Lung (tissue), 12 donors: ENCODE data around the gene L3MBTL4. TPM values are rescaled to one million over a fixed set of nuclear protein-coding genes. Genes with fewer than 3 reads are reported as not detected.

Experiments used
- ATAC-seq: fragments of 200-7000 bp; cut with Tn5 transposase; one replicate; pipeline ENCODE4 v1.9.1; 2020; ENCODE audit warnings: moderate number of reproducible peaks; ENCODE audit not compliant: insufficient read depth, low FRiP score
- DNase-seq, 3 donors: peaks; one replicate each; pipeline ENCODE4 v3.0.0-alpha.2; 2013 to 2017
- H3K27ac ChIP-seq, 2 donors: one replicate each; pipeline ENCODE4 v1.5.1; 2013; ENCODE audit warnings: mild to moderate bottlenecking in 2 of 2, moderate library complexity in 2 of 2, control low read depth in 1 of 2, inconsistent platforms in 1 of 2, low read depth in 1 of 2, low read length in 1 of 2
- H3K27me3 ChIP-seq, 3 donors: one replicate each; pipeline ENCODE4 v1.5.1; 2013; ENCODE audit warnings: low read length in 2 of 3; ENCODE audit not compliant: control insufficient read depth in 3 of 3, insufficient read depth in 3 of 3
- H3K36me3 ChIP-seq, 4 donors: one replicate each; pipeline ENCODE4 v1.5.1; 2013; ENCODE audit warnings: low read length in 4 of 4, mild to moderate bottlenecking in 1 of 4, moderate library complexity in 1 of 4; ENCODE audit not compliant: control insufficient read depth in 4 of 4, insufficient read depth in 4 of 4
- H3K4me1 ChIP-seq, 5 donors: one replicate each; pipeline ENCODE4 v1.5.1; 2013; ENCODE audit warnings: low read length in 5 of 5, mild to moderate bottlenecking in 2 of 5, moderate library complexity in 1 of 5; ENCODE audit not compliant: control insufficient read depth in 5 of 5, insufficient read depth in 5 of 5
- H3K4me3 ChIP-seq: one replicate; pipeline ENCODE4 v1.5.1; 2013; ENCODE audit warnings: mild to moderate bottlenecking, control low read depth, moderate library complexity
- H3K9ac ChIP-seq, 2 donors: one replicate each; pipeline ENCODE4 v1.5.1; 2013; ENCODE audit warnings: low read length in 2 of 2, control low read depth in 1 of 2; ENCODE audit not compliant: insufficient read depth in 1 of 2
- H3K9me3 ChIP-seq, 4 donors: one replicate each; pipeline ENCODE4 v1.5.1; 2013; ENCODE audit warnings: low read length in 3 of 4, mild to moderate bottlenecking in 1 of 4, moderate library complexity in 1 of 4; ENCODE audit not compliant: control insufficient read depth in 4 of 4, insufficient read depth in 3 of 4
- whole genome bisulfite sequencing, 2 donors: extraction: QIAGEN DNeasy Blood & Tissue Kit; methylation state at CpG; one replicate each; pipeline ENCODE4 v1.1.7; 2013; 5-methylcytosine and 5-hydroxymethylcytosine counted together
- polyA plus RNA-seq, 2 donors: library from polyadenylated mRNA; stranded (reverse); fragments of 200-250 nt; gene quantifications; one replicate each; pipeline ENCODE4 v1.2.1, GENCODE V29; 2013
- total RNA-seq, 2 donors: library from RNA; depleted of rRNA in 1 of 2; stranded (reverse); fragments of >200 nt in 1 of 2; gene quantifications; one replicate each; pipeline ENCODE4 v1.2.1, GENCODE V29; 2014 to 2021
- TF ChIP-seq, protein P1 (sequence below): IDR thresholded peaks from 2 replicates; pipeline ENCODE4 v1.5.1; 2012; ENCODE audit warnings: mild to moderate bottlenecking; ENCODE audit errors: control extremely low read depth, extremely low read depth
- donor health status: control.
- donor health status: control.
- donor health status: Bipolar disorder and iron deficiency.
- donor health status: healthy.
- donor health status: DM: yes; HTN: yes; CAD: no.

Gene L3MBTL4
- total and polyA plus RNA-seq, 4 donors: 2.8 to 16.8 (median 9.9) TPM

DNA sequence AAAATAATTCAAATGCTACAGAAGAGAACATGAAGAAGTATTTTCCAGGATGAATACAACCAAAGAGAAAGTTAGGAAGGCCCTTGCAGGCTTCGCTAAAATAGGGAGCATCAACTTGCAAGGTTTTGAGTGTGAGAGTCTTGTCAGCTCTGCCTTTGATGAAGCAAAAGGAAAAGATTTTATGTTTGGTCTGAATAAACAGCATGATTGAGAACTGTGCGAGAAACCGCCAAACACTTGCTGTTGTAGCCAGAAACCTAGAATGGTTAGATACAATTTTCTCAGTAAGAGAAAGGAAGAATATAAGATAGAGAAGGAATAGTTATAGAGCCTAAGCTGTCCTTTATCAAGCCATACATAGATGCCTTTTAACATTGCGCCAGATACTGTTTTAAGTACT is 163.6 kb downstream of the L3MBTL4 start:
- Histone ChIP-seq H3K27me3 (no peaks in the 10 kb centered on the region), H3K4me3 (no peak overlapping the region), H3K4me1 (peaks cover 0 to 15% (median 5%) of the 10 kb centered on the region in 5 donors), H3K9ac (no peak overlapping the region), H3K27ac (no peak overlapping the region), H3K36me3 (peaks cover 0 to 5% (median 0%) of the 10 kb centered on the region in 4 donors), H3K9me3 (no peaks in the 10 kb centered on the region)
- TF ChIP-seq, protein P1, sequence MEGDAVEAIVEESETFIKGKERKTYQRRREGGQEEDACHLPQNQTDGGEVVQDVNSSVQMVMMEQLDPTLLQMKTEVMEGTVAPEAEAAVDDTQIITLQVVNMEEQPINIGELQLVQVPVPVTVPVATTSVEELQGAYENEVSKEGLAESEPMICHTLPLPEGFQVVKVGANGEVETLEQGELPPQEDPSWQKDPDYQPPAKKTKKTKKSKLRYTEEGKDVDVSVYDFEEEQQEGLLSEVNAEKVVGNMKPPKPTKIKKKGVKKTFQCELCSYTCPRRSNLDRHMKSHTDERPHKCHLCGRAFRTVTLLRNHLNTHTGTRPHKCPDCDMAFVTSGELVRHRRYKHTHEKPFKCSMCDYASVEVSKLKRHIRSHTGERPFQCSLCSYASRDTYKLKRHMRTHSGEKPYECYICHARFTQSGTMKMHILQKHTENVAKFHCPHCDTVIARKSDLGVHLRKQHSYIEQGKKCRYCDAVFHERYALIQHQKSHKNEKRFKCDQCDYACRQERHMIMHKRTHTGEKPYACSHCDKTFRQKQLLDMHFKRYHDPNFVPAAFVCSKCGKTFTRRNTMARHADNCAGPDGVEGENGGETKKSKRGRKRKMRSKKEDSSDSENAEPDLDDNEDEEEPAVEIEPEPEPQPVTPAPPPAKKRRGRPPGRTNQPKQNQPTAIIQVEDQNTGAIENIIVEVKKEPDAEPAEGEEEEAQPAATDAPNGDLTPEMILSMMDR: no peak
- DNase-seq (no peak), ATAC-seq (no peak)
- 94 to 98% methylated on average over 4 of the region's 4 CpGs for whole genome bisulfite sequencing, 2 donors

DNA sequence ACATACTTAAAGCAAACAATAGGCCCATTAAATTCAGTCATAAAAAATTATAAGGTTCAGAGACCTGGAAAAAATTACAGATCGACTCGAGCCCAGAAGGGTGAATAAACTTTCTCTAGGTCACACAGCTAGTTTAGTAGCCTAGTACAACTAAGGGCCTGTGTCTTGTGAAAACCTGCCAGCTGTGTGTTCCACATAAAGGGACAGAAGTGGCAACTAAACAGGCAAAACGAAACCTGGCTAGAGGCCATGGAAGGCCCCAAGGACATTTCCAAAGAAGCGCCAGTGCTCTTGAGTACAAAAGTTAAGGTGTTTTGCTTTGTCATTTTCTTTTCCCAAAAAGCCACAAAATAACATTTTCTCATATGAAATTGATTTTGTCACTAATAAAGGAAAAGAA is 164.9 kb downstream of the L3MBTL4 start:
- ATAC-seq (no peak), DNase-seq (no peak)
- WGBS, 2 donors: 83 to 85% methylated on average over 4 of the region's 4 CpGs
- peaks cover 0 to 5% (median 0%) of the 10 kb centered on the region in 4 donors for H3K36me3 ChIP-seq
- H3K27me3 ChIP-seq: no peaks in the 10 kb centered on the region
- TF ChIP-seq, protein P1: no peak
- no peak overlapping the region for H3K27ac ChIP-seq
- no peak overlapping the region for H3K9ac ChIP-seq
- no peak overlapping the region for H3K4me3 ChIP-seq
- peaks cover 0 to 8% (median 0%) of the 10 kb centered on the region in 5 donors for H3K4me1 ChIP-seq
- no peaks in the 10 kb centered on the region for H3K9me3 ChIP-seq

DNA sequence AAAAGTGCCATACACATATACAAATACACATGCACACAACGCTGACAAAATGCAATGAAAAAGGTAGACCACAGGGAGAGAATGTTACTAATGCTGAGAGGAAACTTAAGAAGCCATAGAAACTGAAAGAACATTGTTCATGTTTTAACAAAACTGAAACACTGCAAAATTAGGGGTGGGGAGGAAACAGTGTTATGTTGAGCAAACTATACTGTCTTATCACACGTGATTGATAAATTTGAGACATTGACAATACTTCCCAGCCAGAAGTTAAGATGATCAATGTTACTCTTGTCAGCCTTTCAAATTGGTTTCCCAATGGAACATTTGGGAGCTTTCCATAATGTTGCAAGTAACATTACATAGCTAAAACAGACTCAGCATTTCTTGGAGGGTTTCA is 165.5 kb downstream of the L3MBTL4 start:
- DNase-seq: peak in 1 of 3 donors; percentile 62
- Histone ChIP-seq H3K4me1 (peaks cover 0 to 2% (median 0%) of the 10 kb centered on the region in 5 donors), H3K36me3 (peaks cover 0 to 5% (median 0%) of the 10 kb centered on the region in 4 donors), H3K27me3 (no peaks in the 10 kb centered on the region), H3K9ac (no peak overlapping the region), H3K4me3 (no peak overlapping the region), H3K9me3 (no peaks in the 10 kb centered on the region), H3K27ac (no peak overlapping the region)
- 62 to 64% methylated on average over 2 of the region's 2 CpGs for WGBS, 2 donors
- TF ChIP-seq, protein P1: no peak
- no peak for ATAC-seq

DNA sequence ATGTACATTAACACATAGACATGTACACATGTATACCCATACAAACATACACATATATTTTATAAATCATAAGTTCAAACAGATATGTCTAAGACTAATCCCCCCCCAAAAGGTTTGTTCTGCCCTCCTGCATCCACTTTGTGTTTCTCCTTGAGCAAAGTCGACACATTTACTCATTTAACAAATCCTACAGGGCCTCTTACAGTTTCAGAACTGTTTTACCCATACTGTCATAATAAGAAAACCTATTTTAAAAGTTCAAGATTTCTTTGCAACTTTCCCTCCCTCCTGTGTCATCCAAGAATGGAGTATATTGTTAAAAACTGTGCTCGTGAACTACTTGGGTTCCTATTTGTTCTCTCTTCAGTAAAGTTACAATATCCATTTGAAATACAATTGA is 166.7 kb downstream of the L3MBTL4 start:
- 91 to 92% methylated on average over 2 of the region's 2 CpGs for WGBS, 2 donors
- TF ChIP-seq, protein P1: no peak
- peaks cover 0 to 5% (median 0%) of the 10 kb centered on the region in 4 donors for H3K36me3 ChIP-seq

More for the DNA sequence above, 166.7 kb downstream of the L3MBTL4 start:
- ATAC-seq (no peak), DNase-seq (no peak)
- H3K27me3 ChIP-seq: no peaks in the 10 kb centered on the region
- no peak overlapping the region for H3K4me3 ChIP-seq
- no peaks in the 10 kb centered on the region for H3K9me3 ChIP-seq
- H3K9ac ChIP-seq: no peak overlapping the region
- H3K27ac ChIP-seq: no peak overlapping the region
- H3K4me1 ChIP-seq: no peaks in the 10 kb centered on the region
